ENCODE results near the gene PEX1. TPM values are rescaled to one million over a fixed set of nuclear protein-coding genes. Genes with fewer than 3 reads are reported as not detected.

Gene PEX1
- polyA plus RNA-seq, 1 donor from 2014 or later: 108 TPM

DNA sequence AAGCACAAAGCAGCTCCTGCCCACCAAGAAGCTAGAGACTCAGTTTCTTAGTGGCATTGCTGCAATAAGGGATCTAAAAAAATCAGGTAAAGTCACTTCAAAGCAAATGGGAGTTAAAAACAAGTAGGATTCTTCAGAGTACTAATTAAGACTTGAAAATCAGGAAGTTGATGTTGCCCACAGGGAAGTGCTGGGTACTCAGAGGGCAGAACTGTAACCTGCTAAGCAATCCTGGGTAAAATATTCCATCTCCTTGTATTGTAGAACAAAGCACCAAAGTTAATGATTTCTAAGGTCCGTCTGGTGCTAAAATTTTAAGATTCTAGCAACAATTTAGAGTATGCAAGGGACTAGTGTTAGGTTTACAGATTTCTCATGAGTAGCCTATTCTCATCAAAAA, 8.3 kb downstream of the PEX1 start:
- no peaks in the 10 kb centered on the region for H3F3A ChIP-seq (ENCODE audit: insufficient read depth, low read length, poor library complexity, severe bottlenecking)
- no peaks in the 10 kb centered on the region for H4K20me1 ChIP-seq (ENCODE audit: insufficient read depth)
- no peaks in the 10 kb centered on the region for H3K9me2 ChIP-seq (ENCODE audit: insufficient read depth, low read length)
- no peak overlapping the region for H3K4me3 ChIP-seq (ENCODE audit: low read length)
- H3K4me2 ChIP-seq (ENCODE audit: low read length): no peak overlapping the region
- TF ChIP-seq CTCF (IDR thresholded peaks at IDR 0.05; ENCODE audit: poor library complexity, severe bottlenecking) (no peak), TAF1 (IDR thresholded peaks at IDR 0.05; ENCODE audit: low read depth) (no peak), MXI1 (conservative IDR thresholded peaks at IDR 0.05; ENCODE audit: poor library complexity, severe bottlenecking) (no peak), EZH2 (IDR thresholded peaks at IDR 0.05; ENCODE audit: borderline replicate concordance, insufficient read depth, low read length, poor library complexity, severe bottlenecking) (no peak), RAD21 (conservative IDR thresholded peaks at IDR 0.05) (no peak), EP300 (conservative IDR thresholded peaks at IDR 0.05; ENCODE audit: poor library complexity, severe bottlenecking) (no peak), REST (IDR thresholded peaks at IDR 0.05; ENCODE audit: borderline replicate concordance) (no peak), SMC3 (conservative IDR thresholded peaks at IDR 0.05; ENCODE audit: poor library complexity) (no peak), POLR2AphosphoS5 (IDR thresholded peaks at IDR 0.05) (no peak)
- H3K36me3 ChIP-seq (ENCODE audit: insufficient read depth, low read length): no peaks in the 10 kb centered on the region
- H2AFZ ChIP-seq (ENCODE audit: low read depth, low read length): no peak overlapping the region
- no peak overlapping the region for H3K27ac ChIP-seq (ENCODE audit: low read length)
- H3K27me3 ChIP-seq (ENCODE audit: insufficient read depth, low read depth, low read length): no peaks in the 10 kb centered on the region
- H3K9me3 ChIP-seq (ENCODE audit: low read length): no peaks in the 10 kb centered on the region
- no peak overlapping the region for H3K9ac ChIP-seq (ENCODE audit: low read length)
- H3K79me2 ChIP-seq (replicated peaks; ENCODE audit: insufficient read depth, low read length): no peaks in the 10 kb centered on the region

- Histone ChIP-seq H3K9me3 (ENCODE audit: low read length) (no peaks in the 10 kb centered on the region), H3K9ac (ENCODE audit: low read length) (no peak overlapping the region), H3K79me2 (replicated peaks; ENCODE audit: insufficient read depth, low read length) (no peaks in the 10 kb centered on the region), H3K9me2 (ENCODE audit: insufficient read depth, low read length) (no peaks in the 10 kb centered on the region), H2AFZ (ENCODE audit: low read depth, low read length) (no peak overlapping the region), H3K36me3 (ENCODE audit: insufficient read depth, low read length) (peaks cover 6% of the 10 kb centered on the region), H3K27me3 (ENCODE audit: insufficient read depth, low read depth, low read length) (no peaks in the 10 kb centered on the region), H3K4me3 (ENCODE audit: low read length) (no peak overlapping the region), H3K4me2 (ENCODE audit: low read length) (no peak overlapping the region), H3F3A (ENCODE audit: insufficient read depth, low read length, poor library complexity, severe bottlenecking) (no peaks in the 10 kb centered on the region), H3K27ac (ENCODE audit: low read length) (no peak overlapping the region), H4K20me1 (ENCODE audit: insufficient read depth) (no peaks in the 10 kb centered on the region)
- no peak for TF ChIP-seq EZH2 (IDR thresholded peaks at IDR 0.05; ENCODE audit: borderline replicate concordance, insufficient read depth, low read length, poor library complexity, severe bottlenecking)
- TF ChIP-seq EP300 (conservative IDR thresholded peaks at IDR 0.05; ENCODE audit: poor library complexity, severe bottlenecking): no peak
- TF ChIP-seq TAF1 (IDR thresholded peaks at IDR 0.05; ENCODE audit: low read depth): no peak
- no peak for TF ChIP-seq REST (IDR thresholded peaks at IDR 0.05; ENCODE audit: borderline replicate concordance)
- no peak for TF ChIP-seq POLR2AphosphoS5 (IDR thresholded peaks at IDR 0.05)
- TF ChIP-seq SMC3 (conservative IDR thresholded peaks at IDR 0.05; ENCODE audit: poor library complexity): no peak
- no peak for TF ChIP-seq RAD21 (conservative IDR thresholded peaks at IDR 0.05)
- no peak for TF ChIP-seq CTCF (IDR thresholded peaks at IDR 0.05; ENCODE audit: poor library complexity, severe bottlenecking)
- TF ChIP-seq MXI1 (conservative IDR thresholded peaks at IDR 0.05; ENCODE audit: poor library complexity, severe bottlenecking): no peak
Observed at GRCh38 chr7:92517631-92518030, 10.7 kb downstream of the PEX1 start.
